Naive thymus-derived CD4-positive, alpha-beta T cell (primary cell): ENCODE data around the gene EIF4A3. TPM values are rescaled to one million over a fixed set of nuclear protein-coding genes. Genes with fewer than 3 reads are reported as not detected.

Experiments used
- ATAC-seq: fragments of 150-1000 bp; cut with Tn5 transposase; 2 replicates; pipeline ENCODE4 v1.10.0; 2021; ENCODE audit warnings: mild to moderate bottlenecking, moderate library complexity
- CTCF ChIA-PET: fragments of 350-600 bp; sonication (Branson Sonifier 250); formaldehyde crosslinking; loops from one replicate; lab custom pipeline; 2021; ENCODE audit warnings: antibody characterized with exemption; lab: Charles Lee
- POLR2A ChIA-PET: fragments of 350-600 bp; sonication (Branson Sonifier 250); formaldehyde crosslinking; loops from one replicate; lab custom pipeline; 2021; ENCODE audit warnings: antibody characterized with exemption, inconsistent platforms; lab: Charles Lee
- DNase-seq, 9 donors: peaks; one replicate each; pipeline versions ENCODE4 v3.0.0 to v3.0.0-alpha.2; 2020 to 2022; ENCODE audit warnings: mixed read lengths in 1 of 9
- H3K27ac ChIP-seq: one replicate; pipeline ENCODE4 v1.7.0; 2013; ENCODE audit warnings: mild to moderate bottlenecking, low read depth, low read length, moderate library complexity
- H3K27me3 ChIP-seq, 2 donors: one replicate each; pipeline ENCODE4 v1.7.0; 2013; ENCODE audit warnings: low read length in 2 of 2, mild to moderate bottlenecking in 2 of 2, moderate library complexity in 2 of 2; ENCODE audit not compliant: control insufficient read depth in 2 of 2, insufficient read depth in 2 of 2
- H3K36me3 ChIP-seq, 3 experiments: 1 replicate in 2 of 3; 2 replicates in 1 of 3; pipeline ENCODE4 v1.7.0; 2013; ENCODE audit warnings: low read length in 3 of 3, mild to moderate bottlenecking in 3 of 3, moderate library complexity in 1 of 3; ENCODE audit not compliant: insufficient read depth in 3 of 3, control insufficient read depth in 2 of 3
- H3K4me1 ChIP-seq, 2 donors: one replicate each; pipeline ENCODE4 v1.7.0; 2013; ENCODE audit warnings: low read length in 2 of 2, mild to moderate bottlenecking in 2 of 2, moderate library complexity in 1 of 2; ENCODE audit not compliant: control insufficient read depth in 2 of 2, insufficient read depth in 2 of 2
- H3K4me3 ChIP-seq: 2 replicates; pipeline ENCODE4 v1.7.0; 2013; ENCODE audit warnings: mild to moderate bottlenecking, low read length
- H3K9me3 ChIP-seq, 3 experiments: 1 replicate in 2 of 3; 2 replicates in 1 of 3; pipeline ENCODE4 v1.7.0; 2013; ENCODE audit warnings: low read length in 3 of 3; ENCODE audit not compliant: control insufficient read depth in 2 of 3
- H3K27ac Mint-ChIP-seq, 9 donors: one replicate each; pipeline ENCODE4 v1.8.0; 2020 to 2022; ENCODE audit warnings: mixed read lengths in 9 of 9, mild to moderate bottlenecking in 8 of 9, moderate library complexity in 5 of 9, inconsistent platforms in 2 of 9
- H3K27me3 Mint-ChIP-seq, 5 donors: one replicate each; pipeline ENCODE4 v1.8.0; 2021 to 2022; ENCODE audit warnings: mixed read lengths in 5 of 5, mild to moderate bottlenecking in 1 of 5
- H3K36me3 Mint-ChIP-seq, 5 donors: one replicate each; pipeline ENCODE4 v1.8.0; 2020 to 2022; ENCODE audit warnings: mixed read lengths in 5 of 5, mild to moderate bottlenecking in 3 of 5, inconsistent platforms in 1 of 5
- H3K4me1 Mint-ChIP-seq, 7 donors: one replicate each; pipeline ENCODE4 v1.8.0; 2020 to 2022; ENCODE audit warnings: mixed read lengths in 7 of 7, mild to moderate bottlenecking in 3 of 7, inconsistent platforms in 1 of 7
- H3K4me3 Mint-ChIP-seq, 10 donors: one replicate each; pipeline ENCODE4 v1.8.0; 2020 to 2022; ENCODE audit warnings: mild to moderate bottlenecking in 10 of 10, mixed read lengths in 10 of 10, moderate library complexity in 6 of 10, inconsistent platforms in 2 of 10
- H3K9me3 Mint-ChIP-seq, 11 donors: one replicate each; pipeline ENCODE4 v1.8.0; 2020 to 2022; ENCODE audit warnings: mixed read lengths in 11 of 11, mild to moderate bottlenecking in 4 of 11, inconsistent platforms in 1 of 11, moderate library complexity in 1 of 11
- intact Hi-C, 2 donors: fragments of 100-400 bp; cut with micrococcal nuclease; formaldehyde crosslinking; loops; one replicate each; pipeline ENCODE4 v1.15.1; 2023
- polyA plus RNA-seq, 2 donors: library from polyadenylated mRNA; unstranded; fragments of 300-500 nt; fragmentation: Illumina TruSeq; gene quantifications; one replicate each; pipeline ENCODE4 v1.2.3, GENCODE V29; 2021
- total RNA-seq, 6 experiments: library from RNA in 5 of 6; stranded (reverse) in 5 of 6; gene quantifications; 1 replicate in 5 of 6; 2 replicates in 1 of 6; pipeline ENCODE4 v1.2.3 and lab custom pipeline; 2021 to 2026

EIF4A3 gene
- total and polyA plus RNA-seq, 7 experiments from 2014 or later: 48.6 to 128 (median 75.9) TPM

DNA sequence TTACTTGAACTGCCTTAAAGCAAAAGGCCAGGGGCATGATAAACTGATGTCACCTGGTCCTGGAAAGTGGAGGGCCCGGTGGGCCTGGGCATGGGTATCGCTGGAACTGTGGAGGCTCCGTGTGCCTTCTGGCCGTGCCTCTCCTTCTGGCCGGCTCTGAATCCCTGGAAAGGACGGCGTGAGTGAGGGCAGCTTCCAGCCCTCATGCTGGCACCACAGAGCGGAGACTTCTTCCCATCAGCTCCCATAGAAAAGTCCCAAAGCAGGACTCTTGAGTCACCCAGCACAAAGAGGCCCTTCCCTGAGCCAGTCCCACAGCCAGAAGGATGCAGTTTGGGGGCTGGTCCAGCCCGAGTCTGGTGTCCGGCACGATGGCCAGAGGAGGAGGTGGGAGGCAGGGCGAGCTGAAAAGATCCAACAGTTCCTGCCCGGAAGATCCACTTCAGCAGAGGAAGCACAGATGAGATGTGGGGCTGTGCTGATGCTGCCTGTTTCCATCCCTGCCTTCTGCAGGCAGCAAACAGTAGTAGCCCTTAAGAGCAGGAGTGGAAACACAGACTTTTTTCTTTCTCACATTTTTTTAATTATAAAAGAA, 37.8 kb downstream of the EIF4A3 start:
- ATAC-seq (no peak), DNase-seq (no peak)
- Mint-ChIP-seq H3K9me3 (no peaks in the 10 kb centered on the region), H3K36me3 (peaks cover 0 to 3% (median 0%) of the 10 kb centered on the region in 5 donors), H3K27me3 (no peaks in the 10 kb centered on the region), H3K27ac (no peak overlapping the region), H3K4me1 (peaks cover 0 to 1% (median 0%) of the 10 kb centered on the region in 7 donors), H3K4me3 (no peak overlapping the region)
- CTCF ChIA-PET: no interaction called here
- H3K27ac ChIP-seq: no peak overlapping the region
- POLR2A ChIA-PET: no interaction called here
- H3K4me1 ChIP-seq: no peaks in the 10 kb centered on the region
- peaks cover 0 to 10% (median 0%) of the 10 kb centered on the region in 3 experiments for H3K36me3 ChIP-seq
- no peaks in the 10 kb centered on the region for H3K27me3 ChIP-seq
- intact Hi-C loops: no loop called here
- no peaks in the 10 kb centered on the region for H3K9me3 ChIP-seq
- H3K4me3 ChIP-seq: no peak overlapping the region

DNA sequence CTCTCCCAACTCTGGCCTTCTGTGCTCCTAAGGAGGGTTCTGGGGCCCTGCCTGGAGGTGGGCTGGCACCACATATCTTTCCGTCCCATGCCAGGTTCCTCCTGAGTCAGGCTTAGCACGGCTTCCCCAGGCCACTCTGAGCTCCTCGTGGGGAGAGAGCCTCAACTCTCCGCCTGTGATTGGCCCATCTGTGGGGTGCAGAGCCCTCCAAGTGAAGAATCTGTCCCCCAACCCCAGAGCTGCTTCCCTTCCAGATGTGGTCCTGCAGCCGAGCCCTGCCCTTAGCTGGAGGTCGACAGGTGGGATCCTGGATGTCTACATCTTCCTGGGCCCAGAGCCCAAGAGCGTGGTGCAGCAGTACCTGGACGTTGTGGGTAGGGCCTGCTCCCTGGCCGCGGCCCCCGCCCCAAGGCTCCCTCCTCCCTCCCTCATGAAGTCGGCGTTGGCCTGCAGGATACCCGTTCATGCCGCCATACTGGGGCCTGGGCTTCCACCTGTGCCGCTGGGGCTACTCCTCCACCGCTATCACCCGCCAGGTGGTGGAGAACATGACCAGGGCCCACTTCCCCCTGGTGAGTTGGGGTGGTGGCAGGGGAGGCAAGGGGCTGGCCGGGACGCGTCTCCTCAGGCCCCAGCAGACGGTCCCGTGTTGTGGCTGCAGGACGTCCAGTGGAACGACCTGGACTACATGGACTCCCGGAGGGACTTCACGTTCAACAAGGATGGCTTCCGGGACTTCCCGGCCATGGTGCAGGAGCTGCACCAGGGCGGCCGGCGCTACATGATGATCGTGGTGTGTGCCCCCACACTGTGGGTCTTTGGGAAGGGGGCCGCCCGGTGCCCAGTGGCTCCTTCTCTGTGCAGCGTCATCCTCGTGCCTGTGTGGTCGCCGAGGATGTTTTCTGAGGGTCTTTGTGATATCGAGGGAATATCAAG, 38.6 kb downstream of the EIF4A3 start:
- POLR2A ChIA-PET: no interaction called here
- H3K36me3 Mint-ChIP-seq: no peaks in the 10 kb centered on the region
- H3K36me3 ChIP-seq: peaks cover 0 to 10% (median 0%) of the 10 kb centered on the region in 3 experiments
- intact Hi-C loops: no loop called here
- H3K4me1 Mint-ChIP-seq: peaks cover 0 to 5% (median 2%) of the 10 kb centered on the region in 7 donors
- no peaks in the 10 kb centered on the region for H3K9me3 ChIP-seq
- CTCF ChIA-PET: no interaction called here
- H3K27me3 ChIP-seq: no peaks in the 10 kb centered on the region
- H3K27me3 Mint-ChIP-seq: no peaks in the 10 kb centered on the region
- ATAC-seq (no peak), DNase-seq (no peak)
- no peak overlapping the region for H3K27ac ChIP-seq
- H3K27ac Mint-ChIP-seq: no peak overlapping the region
- H3K4me1 ChIP-seq: no peaks in the 10 kb centered on the region
- no peak overlapping the region for H3K4me3 ChIP-seq
- no peak overlapping the region for H3K4me3 Mint-ChIP-seq
- H3K9me3 Mint-ChIP-seq: no peaks in the 10 kb centered on the region

DNA sequence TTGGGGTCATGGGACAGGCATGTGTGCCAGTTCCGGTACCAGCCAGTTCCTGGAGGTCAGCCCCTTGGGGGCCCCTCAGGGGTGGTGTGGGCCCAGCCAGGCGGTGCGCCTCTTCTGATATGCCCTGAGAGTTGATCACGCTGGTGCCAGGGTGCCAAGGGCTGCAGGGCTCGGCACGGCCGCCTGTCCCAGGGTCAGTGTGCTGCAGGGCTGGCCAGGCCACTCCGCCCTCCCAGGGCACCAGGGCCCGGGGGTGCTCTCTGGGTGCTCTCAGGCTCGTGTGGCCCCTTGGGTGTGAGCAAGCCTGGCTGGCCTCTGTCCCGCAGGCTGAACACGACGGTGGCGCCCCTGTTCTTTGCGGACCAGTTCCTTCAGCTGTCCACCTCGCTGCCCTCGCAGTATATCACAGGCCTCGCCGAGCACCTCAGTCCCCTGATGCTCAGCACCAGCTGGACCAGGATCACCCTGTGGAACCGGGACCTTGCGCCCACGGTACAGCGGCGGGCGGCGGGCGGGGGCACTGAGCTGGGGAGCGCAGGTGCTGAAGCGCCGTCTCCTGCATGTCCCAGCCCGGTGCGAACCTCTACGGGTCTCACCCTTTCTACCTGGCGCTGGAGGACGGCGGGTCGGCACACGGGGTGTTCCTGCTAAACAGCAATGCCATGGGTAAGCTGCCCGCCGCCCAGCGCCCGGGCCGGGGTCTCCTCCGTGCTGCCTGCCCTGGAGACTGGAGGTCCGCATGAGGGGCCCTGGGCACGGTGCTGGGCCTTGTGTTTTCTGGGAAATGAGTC, 39.5 kb downstream of the EIF4A3 start:
- H3K9me3 ChIP-seq: no peaks in the 10 kb centered on the region
- Mint-ChIP-seq H3K27ac (no peak overlapping the region), H3K27me3 (no peaks in the 10 kb centered on the region), H3K4me3 (no peak overlapping the region), H3K4me1 (peaks cover 3 to 13% (median 10%) of the 10 kb centered on the region in 7 donors), H3K9me3 (no peaks in the 10 kb centered on the region), H3K36me3 (no peaks in the 10 kb centered on the region)
- no peak overlapping the region for H3K4me3 ChIP-seq
- ChIA-PET CTCF (no interaction called here), POLR2A (no interaction called here)
- ATAC-seq (no peak), DNase-seq (no peak)
- H3K27me3 ChIP-seq: no peaks in the 10 kb centered on the region
- peaks cover 0 to 7% (median 0%) of the 10 kb centered on the region in 3 experiments for H3K36me3 ChIP-seq
- peaks cover 0 to 2% of the 10 kb centered on the region in 2 donors for H3K4me1 ChIP-seq
- H3K27ac ChIP-seq: no peak overlapping the region
- intact Hi-C loops: no loop called here

DNA sequence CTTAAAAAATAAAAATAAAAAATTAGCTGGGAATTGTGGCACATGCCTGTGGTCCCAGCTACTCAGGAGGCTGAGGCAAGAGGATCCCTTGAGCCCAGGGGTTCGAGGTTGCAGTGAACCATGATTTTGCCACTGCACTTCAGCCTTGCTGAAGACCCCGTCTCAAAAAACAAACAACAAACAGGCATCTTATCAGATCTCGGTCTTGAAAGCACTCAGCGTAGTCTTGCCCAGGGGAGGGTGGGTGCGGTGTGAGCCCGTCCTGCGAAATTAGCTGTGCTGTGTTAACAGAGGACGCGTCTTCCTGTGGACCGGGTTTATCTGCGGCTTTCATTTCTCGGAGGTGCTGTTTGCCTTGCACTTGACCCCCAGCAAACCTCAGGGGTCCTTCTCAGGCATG, 40.2 kb downstream of the EIF4A3 start:
- H3K36me3 Mint-ChIP-seq: no peaks in the 10 kb centered on the region
- Histone ChIP-seq H3K27ac (no peak overlapping the region), H3K4me1 (peaks cover 0 to 8% of the 10 kb centered on the region in 2 donors), H3K4me3 (no peak overlapping the region), H3K9me3 (no peaks in the 10 kb centered on the region), H3K36me3 (peaks cover 0 to 4% (median 0%) of the 10 kb centered on the region in 3 experiments), H3K27me3 (no peaks in the 10 kb centered on the region)
- H3K4me3 Mint-ChIP-seq: no peak overlapping the region
- ChIA-PET POLR2A (no interaction called here), CTCF (no interaction called here)
- no peak overlapping the region for H3K27ac Mint-ChIP-seq
- ATAC-seq (no peak), DNase-seq (no peak)
- H3K27me3 Mint-ChIP-seq: no peaks in the 10 kb centered on the region
- H3K9me3 Mint-ChIP-seq: no peaks in the 10 kb centered on the region
- H3K4me1 Mint-ChIP-seq: peaks cover 9 to 19% (median 14%) of the 10 kb centered on the region in 7 donors
- intact Hi-C loops: no loop called here

DNA sequence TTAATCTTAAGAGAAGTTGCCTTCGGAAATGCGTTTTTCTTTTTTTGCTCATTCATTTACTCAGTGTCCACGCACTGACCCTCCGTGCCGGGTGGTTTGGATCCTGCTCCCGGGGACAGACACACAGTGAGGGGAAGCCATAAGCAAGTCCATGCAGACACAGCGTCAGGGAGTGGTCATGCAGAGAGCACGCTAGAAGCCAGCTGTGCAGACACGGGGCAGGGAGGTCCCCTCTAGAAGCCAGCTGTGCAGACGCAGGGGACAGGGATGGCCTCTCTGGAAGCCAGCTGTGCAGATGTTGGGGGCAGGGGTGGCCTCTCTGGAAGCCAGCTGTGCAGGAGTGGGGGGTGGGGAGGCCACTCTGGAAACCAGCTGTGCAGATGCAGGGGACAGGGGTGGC, 40.8 kb downstream of the EIF4A3 start:
- no peak overlapping the region for H3K27ac Mint-ChIP-seq
- H3K36me3 Mint-ChIP-seq: no peaks in the 10 kb centered on the region
- ChIA-PET POLR2A (no interaction called here), CTCF (no interaction called here)
- H3K4me1 ChIP-seq: peaks cover 0 to 8% of the 10 kb centered on the region in 2 donors
- no peaks in the 10 kb centered on the region for H3K9me3 Mint-ChIP-seq
- no peaks in the 10 kb centered on the region for H3K27me3 ChIP-seq
- H3K9me3 ChIP-seq: no peaks in the 10 kb centered on the region
- peaks cover 9 to 18% (median 14%) of the 10 kb centered on the region in 7 donors for H3K4me1 Mint-ChIP-seq
- no peak overlapping the region for H3K4me3 Mint-ChIP-seq
- no peak overlapping the region for H3K4me3 ChIP-seq
- H3K27me3 Mint-ChIP-seq: no peaks in the 10 kb centered on the region
- intact Hi-C loops: no loop called here
- no peak overlapping the region for H3K27ac ChIP-seq
- ATAC-seq: no peak
- peaks cover 0 to 4% (median 0%) of the 10 kb centered on the region in 3 experiments for H3K36me3 ChIP-seq
- DNase-seq: no peak

DNA sequence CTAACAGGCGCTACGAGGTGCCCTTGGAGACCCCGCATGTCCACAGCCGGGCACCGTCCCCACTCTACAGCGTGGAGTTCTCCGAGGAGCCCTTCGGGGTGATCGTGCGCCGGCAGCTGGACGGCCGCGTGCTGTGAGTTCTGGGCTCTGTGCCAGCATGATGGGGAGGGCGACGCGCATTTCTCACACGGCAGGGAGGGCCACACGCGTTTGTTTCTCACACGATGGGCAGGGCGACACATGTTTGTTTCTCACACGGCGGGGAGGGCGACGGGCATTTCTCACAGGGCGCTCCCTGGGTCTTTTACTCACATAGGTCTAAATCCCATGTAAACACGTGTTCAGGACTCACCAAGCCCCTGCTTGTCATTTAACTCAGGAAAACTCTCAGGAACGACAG, 41.2 kb downstream of the EIF4A3 start:
- DNase-seq (no peak), ATAC-seq (no peak)
- CTCF ChIA-PET: no interaction called here
- Mint-ChIP-seq H3K27me3 (peaks cover 0 to 2% (median 0%) of the 10 kb centered on the region in 5 donors), H3K36me3 (no peaks in the 10 kb centered on the region), H3K4me1 (peaks cover 12 to 21% (median 17%) of the 10 kb centered on the region in 7 donors), H3K27ac (no peak overlapping the region), H3K4me3 (no peak overlapping the region), H3K9me3 (no peaks in the 10 kb centered on the region)
- H3K4me3 ChIP-seq: no peak overlapping the region
- H3K27ac ChIP-seq: no peak overlapping the region
- H3K9me3 ChIP-seq: no peaks in the 10 kb centered on the region
- peaks cover 0 to 4% (median 0%) of the 10 kb centered on the region in 3 experiments for H3K36me3 ChIP-seq
- H3K27me3 ChIP-seq: no peaks in the 10 kb centered on the region
- H3K4me1 ChIP-seq: peaks cover 3 to 8% of the 10 kb centered on the region in 2 donors
- intact Hi-C loops: no loop called here
- POLR2A ChIA-PET: no interaction called here
